NCI-H1694 (cell line): Measurements from ENCODE around the gene FAM236B.
"Not testable (repeated sequence)": the region's sequence is repeated elsewhere in the genome, so short reads cannot be mapped to it uniquely, and the experiment has no call there.

ENCODE experiments used
- DNase-seq: peaks from one replicate; lab custom pipeline; 2025; lab: John Stamatoyannopoulos, UW

Gene FAM236B

DNA sequence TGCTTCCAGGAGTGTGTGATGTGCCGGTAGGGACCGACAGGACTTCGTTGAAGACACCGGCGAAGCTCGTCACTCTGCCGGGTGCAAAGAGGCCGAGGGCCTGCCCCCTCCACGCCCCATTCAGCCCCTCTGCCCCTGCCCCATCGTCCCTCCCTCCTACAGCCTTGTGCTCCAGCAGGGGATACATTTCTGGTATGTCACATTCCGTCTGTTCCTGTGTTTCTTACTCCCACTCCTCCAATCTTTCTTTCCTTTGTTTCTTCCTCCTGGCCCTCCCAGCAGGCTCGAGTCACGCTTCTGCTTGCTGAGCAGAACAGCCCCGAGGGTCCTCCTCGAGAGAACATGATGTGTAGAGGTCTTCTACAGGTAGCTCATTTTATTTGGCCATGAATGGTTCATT lies at the start of gene FAM236B:
FAM236B (minus strand) TSS at position 101 of the 400 bp plus-strand sequence; CDS start at position 1, 100 bp downstream.
- not testable (repeated sequence) for DNase-seq

GRCh38 chrX:72830701-72831100 lies 48.2 kb upstream of the FAM236B start:
- DNase-seq, result not testable (repeated sequence)

- DNase-seq, result not testable (repeated sequence)
Measured at GRCh38 chrX:72808110-72808509, 25.6 kb upstream of the FAM236B start, which contains the start of gene FAM236D. Gene FAM236D, minus strand, starts transcription at chrX:72808210. Its CDS starts 100 bp downstream, at chrX:72808110.

GRCh38 chrX:72790390-72790789 lies 7.9 kb upstream of the FAM236B start:
- not testable (repeated sequence) for DNase-seq

- not testable (repeated sequence) for DNase-seq
Measured at GRCh38 chrX:72788142-72788541, 5.7 kb upstream of the FAM236B start.

DNA sequence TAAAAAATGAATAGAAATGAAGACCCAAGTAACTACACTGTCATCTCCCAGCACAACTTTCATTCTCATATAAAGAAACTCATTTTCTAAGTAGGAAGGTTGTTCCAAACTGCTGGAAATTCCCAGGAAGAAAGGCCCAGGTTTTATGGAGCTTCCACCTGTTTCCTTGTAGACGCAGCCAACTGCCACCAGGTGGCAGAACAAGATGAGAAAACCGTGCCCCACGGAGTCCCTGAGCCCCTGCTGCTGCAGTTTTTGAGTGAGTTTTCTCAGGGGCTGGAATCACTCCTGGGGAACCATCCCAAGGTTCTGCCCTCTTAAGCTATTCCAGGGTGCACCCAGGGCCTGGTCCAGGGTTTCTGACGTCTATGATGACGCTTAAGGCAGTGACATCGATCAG lies 1.5 kb upstream of the FAM236B start:
- DNase-seq, result not testable (repeated sequence)

- DNase-seq, result not testable (repeated sequence)
Measured at GRCh38 chrX:72783365-72783936, 991 bp upstream of the FAM236B start.

GRCh38 chrX:72778146-72778545 lies 4.3 kb downstream of the FAM236B start:
- DNase-seq, result not testable (repeated sequence)

- DNase-seq, result not testable (repeated sequence)
Measured at GRCh38 chrX:72777467-72777790, 5.0 kb downstream of the FAM236B start.

GRCh38 chrX:72776653-72777466 lies 5.6 kb downstream of the FAM236B start, which contains the start of gene DMRTC1B:
Gene DMRTC1B, plus strand, starts transcription at chrX:72776890. Its CDS starts 68,246 bp downstream, at chrX:72845136.
- DNase-seq, result not testable (repeated sequence)

DNA sequence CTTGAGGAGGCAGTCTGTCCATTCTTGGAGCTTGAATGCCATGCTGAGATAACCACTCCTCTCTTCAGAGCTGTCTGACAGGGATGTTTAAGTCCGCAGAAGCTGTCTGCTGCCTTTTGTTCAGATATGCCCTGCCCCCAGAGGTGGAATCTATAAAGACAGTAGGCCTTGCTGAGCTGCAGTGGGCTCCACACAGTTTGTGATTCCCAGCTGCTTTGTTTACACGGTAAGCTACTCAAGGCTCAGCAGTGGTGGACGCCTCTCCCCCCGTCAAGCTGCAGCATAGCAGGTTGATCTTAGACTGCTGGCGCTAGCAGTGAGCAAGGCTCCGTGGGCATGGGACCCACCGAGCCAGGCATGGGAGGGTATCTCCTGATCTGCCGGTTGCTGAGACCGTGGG lies 22.0 kb downstream of the FAM236B start:
- DNase-seq, result not testable (repeated sequence)

- DNase-seq, result not testable (repeated sequence)
Measured at GRCh38 chrX:72748545-72748944, 33.9 kb downstream of the FAM236B start.

DNA sequence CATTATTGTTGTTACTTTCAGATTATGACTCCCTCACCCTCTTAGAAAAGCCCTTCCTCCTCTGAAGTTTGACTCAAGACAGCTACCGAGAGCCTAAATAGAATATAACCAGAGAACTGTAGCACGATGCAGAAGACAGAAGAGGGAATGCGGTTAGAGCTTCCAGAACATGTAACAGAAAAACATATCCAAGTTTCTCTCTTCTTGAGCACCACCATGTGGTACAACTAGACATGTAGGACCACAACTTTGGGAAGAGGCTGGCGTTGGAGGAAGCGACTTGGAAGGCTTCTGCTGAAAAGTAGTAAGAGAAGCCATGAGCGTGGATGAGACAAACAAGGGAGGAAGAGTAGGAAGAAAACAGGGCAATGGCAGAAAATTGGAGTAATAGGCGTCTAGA lies 36.9 kb downstream of the FAM236B start:
- DNase-seq, result not testable (repeated sequence)

GRCh38 chrX:72735561-72735960 lies 46.9 kb downstream of the FAM236B start:
- DNase-seq, result no peak

DNA sequence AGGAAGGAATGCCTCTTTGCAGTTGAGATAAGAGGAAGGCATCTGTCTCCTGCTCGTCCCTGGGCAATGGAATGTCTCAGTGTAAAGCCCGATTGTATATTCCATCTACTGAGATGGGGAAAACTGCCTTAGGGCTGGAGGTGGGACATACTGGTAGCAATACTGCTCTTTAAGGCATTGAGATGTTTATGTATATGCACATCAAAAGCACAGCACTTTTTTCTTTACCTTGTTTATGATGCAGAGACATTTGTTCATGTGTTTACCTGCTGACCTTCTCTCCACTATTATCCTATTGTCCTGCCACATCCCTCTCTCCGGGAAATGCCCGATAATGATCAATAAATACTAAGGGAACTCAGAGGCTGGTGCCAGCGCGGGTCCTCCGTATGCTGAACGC lies 48.8 kb downstream of the FAM236B start:
- DNase-seq, result not testable (repeated sequence)
